Activated CD8-positive, alpha-beta memory T cell treated with anti-CD3 and anti-CD28 coated beads for 48 hours (primary cell): ENCODE results near the gene CDC37.

Experiments used
- DNase-seq, 3 experiments: peaks; one replicate each; pipeline ENCODE4 v3.0.0-alpha.2; 2020; ENCODE audit warnings: low read depth in 2 of 3, low spot score in 2 of 3

Gene CDC37

GRCh38 chr19:10403137-10404021 lies at the start of gene CDC37:
TSS of gene CDC37 (minus strand) at chr19:10403542. CDS start at chr19:10403479, 63 bp downstream.
- peak in 2 of 3 experiments; percentile 97 to 99 for DNase-seq

DNA sequence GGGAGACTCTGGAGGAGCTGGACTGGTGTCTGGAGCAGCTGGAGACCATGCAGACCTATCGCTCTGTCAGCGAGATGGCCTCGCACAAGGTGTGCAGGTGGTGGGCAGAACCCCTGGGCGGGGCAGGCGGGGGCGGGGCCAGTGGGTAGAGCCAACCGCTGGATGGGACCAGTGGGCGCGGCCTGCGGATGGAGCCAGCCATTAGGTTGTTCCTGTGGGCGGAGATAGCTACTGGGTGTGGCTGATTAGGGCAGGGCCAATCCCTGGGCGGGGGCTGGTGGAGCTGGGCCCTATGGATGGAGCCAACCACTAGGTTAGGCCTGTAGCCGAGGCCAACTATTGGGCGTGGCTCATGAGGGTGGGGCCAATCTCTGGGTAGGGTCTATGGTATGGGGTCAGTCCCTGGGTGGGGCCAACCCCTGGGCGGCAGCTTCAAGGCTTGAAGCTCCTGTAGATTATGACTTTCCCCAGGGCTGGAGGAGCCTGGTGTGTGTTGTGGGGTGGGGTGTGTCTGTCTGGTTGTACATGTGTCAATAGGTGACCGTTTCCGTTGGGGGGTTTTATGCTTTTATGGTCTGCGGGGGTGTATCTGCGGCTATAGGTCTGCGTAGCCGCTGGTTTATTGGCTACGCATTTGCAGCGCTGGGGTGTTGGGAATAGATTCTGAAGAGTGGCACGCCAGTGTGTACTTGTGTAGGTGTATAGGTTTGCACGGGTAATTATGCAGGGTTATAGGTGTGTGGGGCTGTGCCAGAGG lies 47.7 kb upstream of the CDC37 start:
- DNase-seq, result no peak

- DNase-seq, result no peak
These were observed 47.0 kb upstream of the CDC37 start for GRCh38 chr19:10450191-10450852.

GRCh38 chr19:10449037-10449436 lies 45.7 kb upstream of the CDC37 start:
- DNase-seq, result no peak

DNA sequence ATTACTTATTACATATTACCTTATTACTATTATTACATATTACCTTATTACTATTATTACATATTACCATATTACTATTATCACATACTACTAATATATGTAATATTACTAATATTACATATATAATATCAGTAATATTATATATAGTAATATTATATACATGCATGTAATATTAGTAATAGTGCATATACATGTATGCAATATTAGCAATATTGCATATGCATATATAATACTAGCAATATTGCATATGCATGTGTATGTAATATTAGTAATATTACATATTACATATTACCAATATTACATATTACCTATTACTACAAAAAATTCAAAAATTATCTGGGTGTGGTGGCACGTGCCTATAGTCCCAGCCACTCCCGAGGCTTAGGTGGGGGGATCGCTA lies 39.4 kb upstream of the CDC37 start:
- DNase-seq, result no peak

DNA sequence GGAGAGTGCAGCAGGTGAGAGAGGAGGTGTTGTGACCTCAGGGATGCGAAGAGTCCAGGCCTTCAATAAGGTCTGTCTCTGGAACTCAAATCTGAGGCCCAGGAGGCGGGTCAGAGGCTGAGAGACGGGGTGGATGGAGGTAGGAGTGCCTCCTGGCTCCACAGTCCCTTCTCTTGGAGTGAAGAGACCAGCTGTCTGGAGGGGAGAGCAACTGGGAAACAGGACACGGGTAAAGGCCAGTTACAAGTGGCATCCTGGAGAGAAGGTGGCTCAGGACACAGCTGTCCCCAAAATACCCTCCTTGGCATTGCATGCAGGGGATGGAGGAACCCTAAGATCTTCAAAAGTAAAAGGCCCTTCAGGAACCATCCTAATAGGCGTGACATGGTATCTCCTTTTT lies 36.2 kb upstream of the CDC37 start:
- no peak for DNase-seq

DNA sequence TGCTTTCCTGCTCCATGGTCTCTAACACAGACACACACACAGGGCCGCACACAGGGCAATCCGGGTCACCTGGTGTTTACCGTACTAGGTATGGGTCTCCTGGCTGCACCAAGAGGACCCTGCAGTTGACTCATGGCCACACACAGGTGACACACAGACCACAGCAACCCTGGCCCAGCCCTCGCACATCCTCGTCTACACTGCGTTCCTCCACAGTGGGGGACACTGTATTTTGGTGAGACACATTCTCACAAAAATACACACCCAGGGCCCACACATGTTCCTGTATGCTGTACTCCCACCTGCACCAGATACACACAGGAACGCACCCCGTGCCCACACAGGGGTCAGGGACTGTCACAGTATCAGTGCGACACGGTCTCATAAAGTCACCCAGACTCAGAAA lies 29.8 kb upstream of the CDC37 start:
- no peak for DNase-seq

DNA sequence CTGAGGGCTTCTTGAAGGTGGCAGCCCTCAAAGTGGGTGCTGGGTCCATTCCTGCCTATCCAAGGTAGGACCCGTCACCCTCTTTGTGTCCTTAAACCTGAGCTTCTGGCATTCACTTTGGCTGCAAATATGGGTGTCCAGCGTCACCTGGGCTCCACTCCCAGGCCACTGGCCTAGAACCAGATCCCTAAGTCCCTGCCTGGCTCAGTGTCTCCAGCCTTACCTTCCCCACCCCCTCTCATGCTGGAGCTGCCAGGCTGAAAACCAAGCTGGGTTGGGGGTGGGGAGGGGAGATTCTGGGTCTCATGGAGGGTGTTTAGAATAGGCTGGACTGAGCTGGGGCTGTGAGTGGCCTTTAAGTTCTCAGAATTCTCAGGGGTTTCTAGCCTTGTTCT lies 29.4 kb upstream of the CDC37 start:
- DNase-seq, result no peak

DNA sequence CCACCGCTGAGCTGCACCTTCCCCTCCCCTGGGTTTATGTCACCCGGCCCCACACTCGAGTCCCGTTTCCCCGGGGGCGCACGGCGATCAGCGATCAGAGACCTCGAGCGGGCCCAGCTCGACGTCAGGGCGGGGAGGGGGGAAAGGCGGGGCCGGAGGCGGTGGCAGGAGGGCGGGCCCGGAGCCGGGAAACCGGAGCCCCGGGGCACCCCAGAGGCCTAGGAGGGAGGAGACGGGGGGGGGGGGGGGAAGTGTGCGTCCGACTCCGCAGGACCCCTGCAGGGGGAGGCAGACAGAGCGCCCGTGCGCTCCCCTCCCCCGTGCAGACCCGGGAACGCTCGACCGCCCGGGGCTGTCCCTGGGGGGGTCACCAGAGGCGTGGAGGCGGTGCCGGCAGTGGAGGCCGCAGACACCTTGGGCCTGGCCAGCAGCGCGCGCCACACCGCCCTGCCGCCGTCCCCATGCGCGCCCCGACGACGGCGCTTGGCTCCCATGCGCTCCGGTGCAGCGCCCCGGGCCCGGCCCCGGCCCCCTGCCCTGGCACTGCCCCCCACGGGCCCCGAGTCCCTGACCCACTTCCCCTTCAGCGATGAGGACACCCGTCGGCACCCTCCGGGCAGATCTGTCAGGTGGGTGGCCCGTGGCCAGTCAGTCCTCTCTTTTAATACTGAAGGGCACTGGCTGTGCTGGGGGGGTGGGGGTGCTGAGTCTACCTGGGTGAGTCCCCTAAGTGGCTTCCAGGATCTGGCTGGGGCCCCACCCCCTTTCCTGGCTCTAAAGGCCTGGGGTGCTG lies 28.8 kb upstream of the CDC37 start:
- DNase-seq, result no peak

- no peak for DNase-seq
These were observed 28.1 kb upstream of the CDC37 start for GRCh38 chr19:10431254-10431942.

DNA sequence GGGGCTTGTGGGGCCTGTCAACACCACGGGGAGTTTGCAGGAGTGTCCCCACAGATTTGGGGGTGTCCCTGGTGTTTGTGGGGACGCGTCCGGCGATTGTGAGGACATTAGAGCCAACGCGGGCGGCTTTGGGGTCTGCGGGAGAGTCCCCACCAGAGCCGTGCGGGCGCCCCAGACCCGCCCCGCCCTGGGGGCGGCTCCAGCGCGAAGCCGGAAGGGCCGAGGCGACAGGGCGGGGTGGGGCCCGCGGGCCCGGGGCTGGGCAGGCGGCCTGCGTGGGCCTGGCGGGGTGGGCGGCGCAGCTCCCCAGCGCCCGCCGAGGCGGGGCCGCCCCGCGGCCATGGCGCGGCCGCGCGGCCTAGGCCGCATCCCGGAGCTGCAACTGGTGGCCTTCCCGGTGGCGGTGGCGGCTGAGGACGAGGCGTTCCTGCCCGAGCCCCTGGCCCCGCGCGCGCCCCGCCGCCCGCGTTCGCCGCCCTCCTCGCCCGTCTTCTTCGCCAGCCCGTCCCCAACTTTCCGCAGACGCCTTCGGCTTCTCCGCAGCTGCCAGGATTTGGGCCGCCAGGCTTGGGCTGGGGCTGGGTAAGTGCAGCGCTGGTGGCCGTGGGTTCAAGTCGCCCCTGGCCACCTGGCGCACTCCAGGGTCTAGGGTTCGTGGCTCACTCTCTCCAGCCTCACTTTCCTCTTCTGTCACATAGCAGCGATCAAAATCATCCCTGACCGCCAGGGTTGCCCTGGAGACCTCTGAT lies 27.3 kb upstream of the CDC37 start:
- no peak for DNase-seq

- DNase-seq, result no peak
These were observed 25.6 kb upstream of the CDC37 start for GRCh38 chr19:10428996-10429381.

DNA sequence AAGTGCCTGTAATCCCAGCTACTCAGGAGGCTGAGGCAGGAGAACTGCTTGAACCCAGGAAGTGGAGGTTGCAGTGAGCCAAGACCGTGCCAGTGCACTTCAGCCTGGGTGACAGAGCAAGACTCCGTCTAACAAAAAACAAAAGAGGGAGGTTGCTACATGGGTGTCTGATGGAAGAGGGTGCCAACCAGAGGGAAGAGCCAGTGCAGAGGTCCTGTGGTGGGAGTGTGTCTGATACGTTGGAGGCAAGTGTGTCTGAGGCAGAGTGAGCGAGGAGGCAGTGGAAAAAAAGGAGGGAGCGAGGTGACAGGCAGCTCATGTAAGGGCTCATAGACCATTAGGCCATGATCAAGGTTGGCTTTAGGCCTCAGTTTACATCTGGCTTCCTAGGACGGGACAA lies 23.8 kb upstream of the CDC37 start:
- no peak for DNase-seq

DNA sequence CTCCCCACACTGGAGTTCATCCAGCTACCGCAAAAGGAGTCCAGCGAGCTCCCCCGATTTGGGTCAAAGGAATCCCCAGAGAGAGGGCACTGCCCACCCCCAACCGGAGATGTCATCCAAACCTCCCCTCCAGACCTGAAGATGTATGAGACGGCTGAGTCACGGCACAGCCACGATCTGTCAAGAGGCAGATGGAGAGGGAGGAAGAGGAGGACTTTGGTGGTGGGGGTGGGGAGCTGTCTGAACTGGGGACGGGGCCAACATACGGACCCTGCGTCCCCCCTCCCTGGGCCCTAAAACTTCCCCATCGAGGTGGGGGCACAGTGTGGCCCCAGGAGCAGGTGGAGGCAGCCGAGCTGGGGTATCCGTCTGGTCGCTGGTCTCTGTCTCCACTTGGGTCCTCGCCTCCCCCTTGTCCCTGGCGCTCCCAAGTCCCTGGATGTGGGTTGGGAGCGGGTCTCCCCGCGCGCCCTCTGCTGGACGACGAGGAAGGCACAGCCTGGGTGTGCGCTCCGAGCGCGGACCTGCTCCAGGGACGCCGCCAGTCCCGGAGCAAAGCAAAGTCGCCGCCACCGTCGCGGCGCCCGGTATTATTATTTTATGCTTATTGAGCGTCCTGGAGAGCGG lies 20.8 kb upstream of the CDC37 start:
- no peak for DNase-seq

- DNase-seq, result no peak
These were observed 19.5 kb upstream of the CDC37 start for GRCh38 chr19:10422846-10423245.

- DNase-seq, result no peak
These were observed 18.7 kb upstream of the CDC37 start for GRCh38 chr19:10422046-10422461.

DNA sequence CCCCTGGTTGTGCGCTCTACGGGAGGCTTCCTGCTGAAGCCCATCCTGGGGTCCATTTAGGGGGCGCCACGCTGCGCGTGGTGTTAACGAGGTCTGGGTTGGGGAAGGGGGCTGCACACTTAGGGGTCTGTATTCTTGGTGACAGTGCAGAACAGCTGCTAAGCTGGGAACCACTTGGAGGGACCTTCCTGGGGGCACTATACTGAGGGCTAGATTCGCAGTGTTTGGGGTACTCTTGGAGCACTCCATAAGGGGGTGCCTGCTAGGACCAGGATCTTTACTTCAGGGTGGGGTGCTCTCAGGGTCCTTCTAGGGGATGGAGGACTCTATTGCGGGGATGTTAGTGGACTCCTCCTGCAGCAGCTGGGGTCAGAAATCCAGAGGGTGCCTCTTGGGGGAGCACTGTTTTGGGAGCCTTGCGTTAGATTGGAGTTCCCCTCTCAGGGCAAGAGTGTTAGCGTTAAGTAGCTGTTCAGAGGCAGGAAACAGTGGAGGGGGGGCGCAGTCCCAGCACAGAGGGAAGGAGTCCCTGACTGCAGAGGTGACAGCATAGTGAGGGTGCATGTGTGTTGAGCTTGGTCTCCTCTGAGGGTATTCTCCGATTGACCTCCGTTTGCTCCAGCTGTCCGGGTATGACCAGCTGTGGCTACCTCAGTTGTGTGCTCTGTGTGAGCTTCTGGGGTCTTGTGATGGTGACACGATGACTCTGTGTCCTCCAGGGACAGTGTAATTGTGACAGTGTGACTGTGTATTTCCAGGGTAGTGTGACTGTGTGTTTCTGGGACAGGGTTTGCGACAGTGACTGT lies 18.1 kb upstream of the CDC37 start:
- no peak for DNase-seq

- peak in 1 of 3 experiments; percentile 57 for DNase-seq
These were observed 17.3 kb upstream of the CDC37 start, which contains the start of gene PDE4A for GRCh38 chr19:10420444-10421239. TSS of gene PDE4A (plus strand) at chr19:10420538. CDS start at chr19:10420765, 227 bp downstream.
